Stimulated activated CD4-positive, alpha-beta T cell treated with anti-CD3 and anti-CD28 coated beads, Interleukin-1b, Interleukin-23, amount 100 ng/mL, for 24 hours (primary cell): ENCODE measurements around the gene FHIT.
"Not testable (repeated sequence)": the region's sequence is repeated elsewhere in the genome, so short reads cannot be mapped to it uniquely, and the experiment has no call there.

Experiments used
- DNase-seq, 4 experiments: peaks; one replicate each; pipeline ENCODE4 v3.0.0-alpha.2; 2020; ENCODE audit warnings: low read depth in 4 of 4, low spot score in 1 of 4

Gene FHIT

GRCh38 chr3:61227799-61228198, 23.5 kb downstream of the FHIT start:
- DNase-seq: no peak

GRCh38 chr3:61226166-61226686, 25.0 kb downstream of the FHIT start:
- DNase-seq: no peak

- DNase-seq: no peak
Observed at GRCh38 chr3:61224823-61225222, 26.4 kb downstream of the FHIT start.

GRCh38 chr3:61223451-61223850, 27.8 kb downstream of the FHIT start:
- DNase-seq: no peak

- no peak for DNase-seq
Observed at GRCh38 chr3:61222467-61222866, 28.8 kb downstream of the FHIT start.

GRCh38 chr3:61221759-61222362, 29.4 kb downstream of the FHIT start:
- no peak for DNase-seq

GRCh38 chr3:61218504-61218903, 32.7 kb downstream of the FHIT start:
- no peak for DNase-seq

GRCh38 chr3:61216171-61216570, 35.1 kb downstream of the FHIT start:
- not testable (repeated sequence) for DNase-seq

- DNase-seq: no peak
Observed at GRCh38 chr3:61202086-61202485, 49.2 kb downstream of the FHIT start.

- DNase-seq: no peak
Observed at GRCh38 chr3:61201071-61201470, 50.2 kb downstream of the FHIT start.

GRCh38 chr3:61200270-61200669, 51.0 kb downstream of the FHIT start:
- DNase-seq: no peak

- DNase-seq: no peak
Observed at GRCh38 chr3:61199843-61200242, 51.4 kb downstream of the FHIT start.

- DNase-seq: no peak
Observed at GRCh38 chr3:61194892-61195538, 56.2 kb downstream of the FHIT start.

GRCh38 chr3:61192222-61192621, 59.0 kb downstream of the FHIT start:
- DNase-seq: no peak

GRCh38 chr3:61190205-61190604, 61.0 kb downstream of the FHIT start:
- DNase-seq: not testable (repeated sequence)

- DNase-seq: no peak
Observed at GRCh38 chr3:61186030-61186429, 65.2 kb downstream of the FHIT start.

- no peak for DNase-seq
Observed at GRCh38 chr3:61184956-61185355, 66.3 kb downstream of the FHIT start.

- DNase-seq: no peak
Observed at GRCh38 chr3:61182662-61183061, 68.6 kb downstream of the FHIT start.

- DNase-seq: no peak
Observed at GRCh38 chr3:61181874-61182273, 69.4 kb downstream of the FHIT start.

- no peak for DNase-seq
Observed at GRCh38 chr3:61180206-61180605, 71.0 kb downstream of the FHIT start.

GRCh38 chr3:61178167-61178566, 73.1 kb downstream of the FHIT start:
- DNase-seq: no peak

GRCh38 chr3:61177450-61177849, 73.8 kb downstream of the FHIT start:
- DNase-seq: no peak

- no peak for DNase-seq
Observed at GRCh38 chr3:61173676-61174075, 77.6 kb downstream of the FHIT start.
